GM18498 (cell line): ENCODE results near the gene CD22.

ENCODE experiments used
- ATAC-seq: cut with Tn5 transposase; IDR thresholded peaks from one replicate; pipeline ENCODE4 v1.9.1; 2021; ENCODE audit warnings: mild to moderate bottlenecking, moderate library complexity; ENCODE audit not compliant: unreplicated experiment

Gene CD22

GRCh38 chr19:35381318-35381717 lies 52.3 kb downstream of the CD22 start:
- no peak for ATAC-seq

GRCh38 chr19:35381926-35382325 lies 52.9 kb downstream of the CD22 start:
- ATAC-seq, result no peak

- ATAC-seq, result no peak
Measured at GRCh38 chr19:35383536-35383935, 54.5 kb downstream of the CD22 start.

- ATAC-seq, result no peak
Measured at GRCh38 chr19:35388277-35389054, 59.5 kb downstream of the CD22 start.

- no peak for ATAC-seq
Measured at GRCh38 chr19:35389192-35389861, 60.3 kb downstream of the CD22 start.

- ATAC-seq, result no peak
Measured at GRCh38 chr19:35392742-35393715, 64.0 kb downstream of the CD22 start.

GRCh38 chr19:35395382-35396199 lies 66.6 kb downstream of the CD22 start:
- no peak for ATAC-seq

- ATAC-seq, result no peak
Measured at GRCh38 chr19:35396240-35396885, 67.4 kb downstream of the CD22 start.
